Articular chondrocyte of knee joint (primary cell): ENCODE measurements around the gene CYB5RL. TPM values are rescaled to one million over a fixed set of nuclear protein-coding genes. Genes with fewer than 3 reads are reported as not detected.

Source experiments
- total RNA-seq: library from RNA; depleted of rRNA; stranded (reverse); fragments of >200 nt; gene quantifications from 2 replicates; pipeline ENCODE4 v1.2.3, GENCODE V29; 2012

Gene CYB5RL
- total RNA-seq = 8.8 and 9.0 TPM in 2 replicates

GRCh38 chr1:54199765-54200518 lies at the start of gene CYB5RL, which contains the start of gene MRPL37:
Gene CYB5RL (minus strand): TSS chr1:54200030. CDS start chr1:54195616, 4,414 bp downstream.
Gene MRPL37 (plus strand): TSS chr1:54200167. CDS start chr1:54200244, 77 bp downstream.

GRCh38 chr1:54152696-54153095 lies 47.1 kb downstream of the CYB5RL start, which contains the start of gene CDCP2:
Gene CDCP2 (minus strand): TSS chr1:54153000. CDS start chr1:54152922, 78 bp downstream.

Other genes starting within 250 kb of the CYB5RL start
- gene LDLRAD1, start 181.8 kb downstream of the CYB5RL start, total RNA-seq = not detected in 2 replicates
- 377 and 462 TPM in 2 replicates for gene TMEM59, start 146.8 kb downstream of the CYB5RL start, total RNA-seq
- 4.1 and 4.8 TPM in 2 replicates for gene TCEANC2, start 146.4 kb downstream of the CYB5RL start, total RNA-seq
- gene CDCP2, start 47.0 kb downstream of the CYB5RL start, total RNA-seq = not detected in 2 replicates
- 90.6 and 91.2 TPM in 2 replicates for gene MRPL37, start 137 bp upstream of the CYB5RL start, total RNA-seq
- 15.7 and 20.8 TPM in 2 replicates for gene SSBP3, start 206.4 kb upstream of the CYB5RL start, total RNA-seq